Gastrocnemius medialis (tissue), 4 donors: Measurements from ENCODE around the gene KDELR3.

Source experiments
- CTCF ChIP-seq, 5 experiments: fragments of 450-650 bp in 3 of 5; fragments of 200-600 bp in 2 of 5; sonication (generic) in 2 of 5; IDR thresholded peaks in 4 of 5; conservative IDR thresholded peaks in 1 of 5; 1 replicate in 4 of 5; 2 replicates in 1 of 5; pipeline ENCODE4 v1.5.1; 2016 to 2019; ENCODE audit warnings: antibody characterized with exemption in 5 of 5, mild to moderate bottlenecking in 3 of 5, moderate library complexity in 3 of 5
- POLR2A ChIP-seq, 2 donors: fragments of 450-650 bp; IDR thresholded peaks; one replicate each; pipeline ENCODE4 v1.6.1; 2017; ENCODE audit warnings: antibody characterized with exemption in 2 of 2, mild to moderate bottlenecking in 2 of 2, moderate library complexity in 2 of 2

GRCh38 chr22:38482662-38483308 lies 14.9 kb downstream of the KDELR3 start:
- TF ChIP-seq CTCF (IDR thresholded peaks at IDR 0.05 in 4 of 5, conservative IDR thresholded peaks at IDR 0.05 in 1 of 5) (no peak), POLR2A (IDR thresholded peaks at IDR 0.05) (no peak)
